ENCODE measurements around the gene FKBP11. TPM values are rescaled to one million over a fixed set of nuclear protein-coding genes. Genes with fewer than 3 reads are reported as not detected.

FKBP11 gene
- total and polyA plus RNA-seq, 5 donors: 3.9 to 14.8 (median 10.6) TPM

- 77% methylated on average over 7 of the region's 7 CpGs for WGBS
- no peak for ATAC-seq
These were observed 42.7 kb upstream of the FKBP11 start for GRCh38 chr12:48967991-48968390.

GRCh38 chr12:48966177-48966895 is 41.0 kb upstream of the FKBP11 start:
- Histone ChIP-seq H3K4me3 (ENCODE audit: low read length) (no peak overlapping the region), H3K27me3 (ENCODE audit: control insufficient read depth, insufficient read depth) (no peaks in the 10 kb centered on the region), H3K4me1 (ENCODE audit: control insufficient read depth, insufficient read depth, low read length) (no peaks in the 10 kb centered on the region), H3K27ac (ENCODE audit: low read length) (no peak overlapping the region), H3K9me3 (ENCODE audit: control insufficient read depth, low read length) (no peaks in the 10 kb centered on the region)
- intact Hi-C loops (cut with DNase I): no loop called here
- WGBS: 55% methylated on average over 20 of the region's 20 CpGs
- DNase-seq (no peak), ATAC-seq (no peak)

More at GRCh38 chr12:48967991-48968390, 42.7 kb upstream of the FKBP11 start:
- DNase-seq: no peak
- no peaks in the 10 kb centered on the region for H3K9me3 ChIP-seq (ENCODE audit: control insufficient read depth, low read length)
- H3K27ac ChIP-seq (ENCODE audit: low read length): no peak overlapping the region
- intact Hi-C loops (cut with DNase I): no loop called here
- no peaks in the 10 kb centered on the region for H3K4me1 ChIP-seq (ENCODE audit: control insufficient read depth, insufficient read depth, low read length)
- H3K4me3 ChIP-seq (ENCODE audit: low read length): no peak overlapping the region
- H3K27me3 ChIP-seq (ENCODE audit: control insufficient read depth, insufficient read depth): no peaks in the 10 kb centered on the region

GRCh38 chr12:48965298-48965838 is 40.1 kb upstream of the FKBP11 start:
- intact Hi-C loops (cut with DNase I): no loop called here
- no peak for ATAC-seq
- H3K27me3 ChIP-seq (ENCODE audit: control insufficient read depth, insufficient read depth): no peaks in the 10 kb centered on the region
- no peaks in the 10 kb centered on the region for H3K9me3 ChIP-seq (ENCODE audit: control insufficient read depth, low read length)
- H3K4me1 ChIP-seq (ENCODE audit: control insufficient read depth, insufficient read depth, low read length): no peaks in the 10 kb centered on the region
- no peak overlapping the region for H3K4me3 ChIP-seq (ENCODE audit: low read length)
- no peak overlapping the region for H3K27ac ChIP-seq (ENCODE audit: low read length)
- DNase-seq: no peak

GRCh38 chr12:48961801-48962200 is 36.5 kb upstream of the FKBP11 start:
- intact Hi-C loops (cut with DNase I): no loop called here
- no peaks in the 10 kb centered on the region for H3K27me3 ChIP-seq (ENCODE audit: control insufficient read depth, insufficient read depth)
- no peak for ATAC-seq
- no peak for DNase-seq
- no peak overlapping the region for H3K4me3 ChIP-seq (ENCODE audit: low read length)
- H3K9me3 ChIP-seq (ENCODE audit: control insufficient read depth, low read length): no peaks in the 10 kb centered on the region
- no peaks in the 10 kb centered on the region for H3K4me1 ChIP-seq (ENCODE audit: control insufficient read depth, insufficient read depth, low read length)
- no peak overlapping the region for H3K27ac ChIP-seq (ENCODE audit: low read length)

GRCh38 chr12:48961331-48961730 is 36.0 kb upstream of the FKBP11 start:
- no peak for DNase-seq
- ATAC-seq: no peak
- H3K4me3 ChIP-seq (ENCODE audit: low read length): no peak overlapping the region
- no peak overlapping the region for H3K27ac ChIP-seq (ENCODE audit: low read length)
- no peaks in the 10 kb centered on the region for H3K9me3 ChIP-seq (ENCODE audit: control insufficient read depth, low read length)
- intact Hi-C loops (cut with DNase I): no loop called here
- H3K4me1 ChIP-seq (ENCODE audit: control insufficient read depth, insufficient read depth, low read length): no peaks in the 10 kb centered on the region
- no peaks in the 10 kb centered on the region for H3K27me3 ChIP-seq (ENCODE audit: control insufficient read depth, insufficient read depth)
- 49% methylated on average over 4 of the region's 4 CpGs for WGBS

- no peak for ATAC-seq
- H3K4me3 ChIP-seq (ENCODE audit: low read length): no peak overlapping the region
- peaks cover 2% of the 10 kb centered on the region for H3K4me1 ChIP-seq (ENCODE audit: control insufficient read depth, insufficient read depth, low read length)
- no peaks in the 10 kb centered on the region for H3K9me3 ChIP-seq (ENCODE audit: control insufficient read depth, low read length)
- H3K27me3 ChIP-seq (ENCODE audit: control insufficient read depth, insufficient read depth): no peaks in the 10 kb centered on the region
- WGBS: 67% methylated on average over 3 of the region's 3 CpGs
- DNase-seq: no peak
- intact Hi-C loops (cut with DNase I): no loop called here
- H3K27ac ChIP-seq (ENCODE audit: low read length): no peak overlapping the region
These were observed 35.5 kb upstream of the FKBP11 start for GRCh38 chr12:48960834-48961233.

GRCh38 chr12:48958049-48958388 is 32.7 kb upstream of the FKBP11 start:
- H3K27ac ChIP-seq (ENCODE audit: low read length): no peak overlapping the region
- no peak for DNase-seq
- H3K9me3 ChIP-seq (ENCODE audit: control insufficient read depth, low read length): no peaks in the 10 kb centered on the region
- intact Hi-C loops (cut with DNase I): no loop called here
- no peak for ATAC-seq
- no peaks in the 10 kb centered on the region for H3K27me3 ChIP-seq (ENCODE audit: control insufficient read depth, insufficient read depth)
- 25% methylated on average over 3 of the region's 3 CpGs for WGBS
- peaks cover 2% of the 10 kb centered on the region for H3K4me1 ChIP-seq (ENCODE audit: control insufficient read depth, insufficient read depth, low read length)
- peak overlapping the region; percentile 83 for H3K4me3 ChIP-seq (ENCODE audit: low read length)

- under 1% methylated on average over 58 of the region's 58 CpGs for WGBS
- DNase-seq (peak; percentile 96 to 98 (median 98)), ATAC-seq (peak; percentile 96)
- Histone ChIP-seq H3K4me1 (ENCODE audit: control insufficient read depth, insufficient read depth, low read length) (peaks cover 5% of the 10 kb centered on the region), H3K4me3 (ENCODE audit: low read length) (peak within 1 kb of the TSS; percentile 83), H3K27ac (ENCODE audit: low read length) (peak within 1 kb of the TSS; percentile 72), H3K9me3 (ENCODE audit: control insufficient read depth, low read length) (no peaks in the 10 kb centered on the region), H3K27me3 (ENCODE audit: control insufficient read depth, insufficient read depth) (no peaks in the 10 kb centered on the region)
- intact Hi-C loops (cut with DNase I): no loop called here
These were observed 32.1 kb upstream of the FKBP11 start, which contains the start of gene ARF3 for GRCh38 chr12:48957141-48958048. TSS of gene ARF3 (minus strand) at chr12:48957487. CDS start at chr12:48941095, 16,392 bp downstream.

- WGBS: under 1% methylated on average over 29 of the region's 29 CpGs
- Histone ChIP-seq H3K9me3 (ENCODE audit: control insufficient read depth, low read length) (no peaks in the 10 kb centered on the region), H3K4me3 (ENCODE audit: low read length) (peak overlapping the region; percentile 83), H3K27ac (ENCODE audit: low read length) (peak overlapping the region; percentile 72), H3K4me1 (ENCODE audit: control insufficient read depth, insufficient read depth, low read length) (peaks cover 5% of the 10 kb centered on the region), H3K27me3 (ENCODE audit: control insufficient read depth, insufficient read depth) (no peaks in the 10 kb centered on the region)
- intact Hi-C loops (cut with DNase I): no loop called here
- ATAC-seq (peak; percentile 95 to 96), DNase-seq (peak; percentile 89 to 94 (median 94))
These were observed 31.2 kb upstream of the FKBP11 start for GRCh38 chr12:48956279-48957140.

GRCh38 chr12:48954841-48955501 is 29.7 kb upstream of the FKBP11 start:
- Histone ChIP-seq H3K4me1 (ENCODE audit: control insufficient read depth, insufficient read depth, low read length) (peaks cover 5% of the 10 kb centered on the region), H3K9me3 (ENCODE audit: control insufficient read depth, low read length) (no peaks in the 10 kb centered on the region), H3K4me3 (ENCODE audit: low read length) (no peak overlapping the region), H3K27ac (ENCODE audit: low read length) (no peak overlapping the region), H3K27me3 (ENCODE audit: control insufficient read depth, insufficient read depth) (no peaks in the 10 kb centered on the region)
- 75% methylated on average over 3 of the region's 3 CpGs for WGBS
- DNase-seq: peak in 1 of 3 donors; percentile 68
- ATAC-seq: no peak
- intact Hi-C loops (cut with DNase I): no loop called here

All from right cardiac atrium (tissue), 5 donors.